HG02870 (cell line): ENCODE results near the gene CCDC127.

Source experiments
- ATAC-seq: cut with Tn5 transposase; IDR thresholded peaks from one replicate; pipeline ENCODE4 v1.9.1; 2021; ENCODE audit warnings: mild to moderate bottlenecking, moderate library complexity; ENCODE audit not compliant: unreplicated experiment

The CCDC127 gene

DNA sequence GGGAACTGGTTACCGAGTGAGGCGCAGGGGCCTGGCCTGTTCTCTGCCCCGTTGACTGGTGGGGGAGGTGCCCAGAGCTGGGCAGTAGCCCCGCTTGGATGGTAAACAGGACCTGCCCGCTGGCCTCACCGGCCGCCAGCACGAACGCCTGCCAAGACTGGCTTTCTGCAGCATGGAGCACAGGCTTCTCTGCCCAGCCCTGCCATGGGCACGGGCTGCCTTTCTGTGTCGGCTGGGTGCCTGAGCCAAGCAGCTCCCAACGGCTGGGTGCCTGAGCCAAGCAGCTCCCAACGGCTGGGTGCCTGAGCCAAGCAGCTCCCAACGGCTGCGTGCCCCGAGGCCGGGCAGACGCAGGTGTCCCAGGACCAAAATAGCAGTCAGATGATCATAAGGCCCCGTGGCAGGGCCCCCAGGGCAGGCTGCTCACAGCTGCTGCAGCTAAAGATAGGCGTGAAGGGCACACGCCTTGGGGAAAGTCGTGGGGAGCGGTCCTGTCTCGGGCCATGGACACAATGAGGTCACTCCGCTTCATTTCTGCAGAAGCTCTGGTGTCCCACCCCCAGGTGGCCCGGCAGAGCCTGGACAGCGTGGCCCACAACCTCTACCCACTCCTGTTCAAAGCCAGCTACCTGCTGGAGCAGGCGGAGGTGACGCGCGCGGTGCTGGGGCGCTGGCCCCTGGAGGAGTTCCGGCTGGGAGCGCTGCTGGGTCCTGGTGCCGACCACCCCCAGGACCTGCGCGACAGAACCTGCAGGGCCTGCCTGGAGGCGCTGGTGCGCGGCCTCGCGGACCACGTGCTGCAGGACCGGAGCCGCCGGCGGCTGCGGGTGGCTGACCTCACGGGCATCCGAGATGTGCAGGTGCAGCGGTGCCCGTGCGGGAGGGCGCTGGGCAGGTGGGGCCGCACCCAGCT lies 26.7 kb downstream of the CCDC127 start, which contains the start of gene LRRC14B:
LRRC14B (plus strand) TSS at position 460 of the 913 bp plus-strand sequence; CDS start at position 504, 44 bp downstream.
- ATAC-seq: no peak

DNA sequence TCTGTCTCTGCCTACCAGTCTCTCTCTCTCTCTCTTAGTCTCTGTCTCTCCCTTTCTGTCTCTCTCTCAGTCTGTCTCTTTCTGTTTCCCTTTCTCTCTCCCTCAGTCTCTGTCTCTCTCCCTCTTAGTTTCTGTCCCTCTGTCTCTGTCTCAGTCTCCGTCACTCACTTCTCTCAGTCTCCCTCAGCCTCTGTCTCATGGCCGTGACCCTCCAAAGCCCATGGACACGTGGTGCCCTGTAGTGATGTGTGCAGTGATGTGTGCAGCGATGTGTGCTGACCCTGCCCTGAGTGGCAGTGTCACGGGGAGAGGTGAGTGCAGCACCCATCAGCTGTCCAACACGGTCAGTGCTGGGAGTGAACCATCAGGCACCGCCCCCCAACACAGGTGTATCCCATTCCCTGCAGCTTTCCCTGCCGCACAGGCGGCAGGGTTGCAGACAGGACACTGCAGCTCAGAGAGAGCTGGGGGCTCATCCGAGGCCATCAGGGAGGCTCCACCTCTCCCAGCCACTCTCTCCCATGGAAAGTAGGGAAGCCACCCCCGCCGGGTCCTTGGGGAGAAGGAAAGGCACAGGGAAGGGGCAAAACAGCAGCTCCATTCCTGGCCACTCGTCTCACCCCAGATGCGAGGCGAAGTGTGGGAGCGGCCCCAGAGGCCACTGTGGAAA lies 27.5 kb downstream of the CCDC127 start:
- no peak for ATAC-seq

DNA sequence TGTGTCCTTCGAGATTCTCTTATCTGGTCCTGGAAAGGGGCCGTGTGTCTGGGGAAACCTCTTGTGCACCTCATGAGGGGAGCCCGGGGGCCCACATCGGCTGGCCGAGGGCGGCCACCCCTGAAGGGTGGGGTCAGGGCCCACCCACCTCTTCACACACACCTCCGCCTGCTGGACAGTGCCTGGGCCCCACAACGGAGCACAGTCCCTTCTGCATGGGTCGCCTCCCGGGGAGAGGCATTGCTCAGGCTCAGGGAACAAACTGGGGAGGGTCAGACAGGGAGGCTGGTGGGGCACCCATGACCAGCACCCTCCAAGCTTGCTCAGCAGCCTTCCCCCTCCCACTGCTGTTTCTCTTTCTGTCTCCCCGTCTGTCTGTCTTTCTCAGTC lies 28.0 kb downstream of the CCDC127 start:
- no peak for ATAC-seq

DNA sequence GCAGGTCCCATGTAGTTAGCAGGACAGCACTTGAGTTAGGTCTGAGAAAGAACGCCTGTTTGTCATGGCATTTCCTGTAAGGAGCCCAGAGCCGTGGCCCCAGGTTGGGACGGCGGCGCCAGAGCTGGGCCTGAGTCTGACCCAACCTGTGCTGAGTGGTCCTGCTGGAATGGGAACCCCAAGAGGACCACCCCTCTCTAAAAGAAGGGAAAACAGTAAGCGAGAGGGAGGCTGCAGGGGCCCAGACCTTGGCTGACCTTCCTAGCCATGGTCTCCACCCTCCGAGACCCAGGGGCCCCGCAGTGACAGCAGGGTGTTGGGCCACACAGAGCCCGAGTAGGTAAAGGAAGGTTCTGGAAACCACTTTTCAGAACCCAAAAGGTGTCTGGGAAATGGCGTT lies 28.5 kb downstream of the CCDC127 start:
- no peak for ATAC-seq

DNA sequence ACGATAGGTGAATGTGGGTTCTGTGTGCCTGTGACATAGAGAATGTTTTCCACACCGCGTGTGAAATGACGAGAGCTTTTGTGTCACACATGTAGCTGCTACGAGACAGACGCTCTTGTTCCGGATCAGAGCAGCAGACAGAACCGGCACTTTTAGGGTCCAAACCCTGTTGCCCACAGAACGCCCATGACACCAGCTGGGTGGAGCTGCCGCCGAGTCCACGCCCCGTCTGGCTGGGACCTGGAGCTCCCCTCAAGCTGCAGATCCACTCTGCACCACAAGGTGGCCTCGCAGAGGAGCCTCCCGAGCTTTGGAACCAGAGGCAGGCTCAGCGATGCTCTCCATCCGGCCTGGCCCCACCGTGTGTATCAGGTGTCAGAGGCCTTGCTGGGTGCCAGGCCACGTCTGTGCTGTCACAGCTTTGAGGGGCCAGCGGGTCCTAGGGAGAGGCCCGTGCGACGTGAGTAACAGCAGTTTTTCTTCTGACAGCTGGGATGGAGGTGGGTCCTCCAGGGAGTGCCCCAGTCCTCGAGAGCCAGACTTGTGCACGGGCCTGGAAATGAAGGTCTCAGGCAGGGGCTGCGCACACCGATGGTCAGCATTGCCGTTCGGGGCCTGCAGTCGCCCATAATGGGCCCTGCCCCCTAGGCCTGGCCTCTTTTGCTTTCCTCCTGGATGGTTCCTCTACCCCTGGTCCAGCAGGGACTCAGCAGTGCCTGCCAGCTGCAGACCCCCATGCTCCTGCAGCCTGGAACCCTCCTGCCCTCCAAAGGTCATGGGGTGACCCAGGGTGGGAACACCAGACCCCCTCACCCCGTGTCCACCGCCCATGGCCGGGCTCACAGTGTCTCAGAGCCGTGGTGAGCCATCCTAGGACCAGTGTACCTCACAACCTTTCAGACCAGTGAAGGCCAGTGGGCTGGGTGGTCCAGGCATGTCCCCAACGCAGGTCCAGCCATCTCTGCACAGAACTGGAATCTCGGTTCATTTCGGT lies 29.2 kb downstream of the CCDC127 start:
- peak; percentile 87 for ATAC-seq

DNA sequence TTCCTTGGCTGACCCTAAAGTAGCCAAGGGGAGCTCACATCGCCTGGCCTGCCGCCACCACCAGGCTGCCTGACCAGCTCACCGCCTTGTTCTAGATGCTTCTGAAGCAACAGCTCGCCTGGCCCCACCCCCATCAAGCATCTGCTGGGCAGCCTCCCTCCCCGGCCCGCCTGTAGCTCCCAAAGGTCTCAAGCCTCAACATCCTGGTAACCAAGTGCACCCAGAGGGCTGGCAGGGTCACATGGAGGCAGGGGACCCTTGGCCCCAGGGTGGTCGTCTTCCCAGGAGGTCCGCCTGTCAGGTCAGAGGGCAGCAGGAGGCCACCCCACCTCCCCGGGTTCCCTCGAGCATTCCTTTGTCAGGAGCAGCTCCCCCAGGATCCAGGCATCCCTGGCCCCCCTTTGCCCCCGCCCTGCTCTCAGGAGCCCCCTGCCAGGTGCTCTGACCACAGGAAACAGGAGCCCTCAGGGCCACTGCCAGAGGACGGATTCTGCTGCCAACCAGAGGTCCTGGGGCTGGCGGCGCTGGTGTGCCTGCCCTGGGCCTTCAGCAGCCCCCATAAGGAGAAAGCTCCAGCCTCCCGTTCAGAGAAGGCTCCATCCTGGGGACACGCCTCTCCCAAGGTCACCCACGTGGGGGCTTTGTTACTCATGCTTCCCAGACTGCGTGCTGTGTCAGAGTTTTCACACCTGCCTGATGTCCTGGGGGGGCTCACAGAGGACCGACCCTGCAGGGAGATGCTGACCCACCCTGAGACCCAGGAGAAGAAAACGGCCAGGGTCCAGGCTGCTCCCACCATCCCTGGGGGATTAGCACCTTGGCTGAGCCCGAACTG lies 30.1 kb downstream of the CCDC127 start:
- no peak for ATAC-seq

DNA sequence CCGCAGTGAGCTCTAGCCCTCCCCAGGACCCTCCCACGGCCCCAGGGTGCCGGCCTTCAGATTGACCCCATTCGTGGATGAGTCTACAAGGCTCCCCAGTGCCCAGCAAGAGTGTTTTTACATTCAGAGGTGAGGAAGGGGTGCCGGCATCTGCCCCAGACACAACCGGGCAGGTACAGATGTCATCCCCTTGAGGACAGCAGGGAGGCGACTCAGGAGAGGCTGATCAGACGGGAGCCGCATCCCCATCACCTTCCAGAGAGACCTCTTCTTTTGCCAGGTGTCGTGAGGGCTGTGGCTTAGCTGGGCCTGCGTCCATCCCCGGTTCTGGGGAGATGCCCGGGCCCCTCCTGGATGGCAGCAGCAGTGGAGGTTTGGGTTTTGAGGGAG lies 30.9 kb downstream of the CCDC127 start:
- no peak for ATAC-seq

DNA sequence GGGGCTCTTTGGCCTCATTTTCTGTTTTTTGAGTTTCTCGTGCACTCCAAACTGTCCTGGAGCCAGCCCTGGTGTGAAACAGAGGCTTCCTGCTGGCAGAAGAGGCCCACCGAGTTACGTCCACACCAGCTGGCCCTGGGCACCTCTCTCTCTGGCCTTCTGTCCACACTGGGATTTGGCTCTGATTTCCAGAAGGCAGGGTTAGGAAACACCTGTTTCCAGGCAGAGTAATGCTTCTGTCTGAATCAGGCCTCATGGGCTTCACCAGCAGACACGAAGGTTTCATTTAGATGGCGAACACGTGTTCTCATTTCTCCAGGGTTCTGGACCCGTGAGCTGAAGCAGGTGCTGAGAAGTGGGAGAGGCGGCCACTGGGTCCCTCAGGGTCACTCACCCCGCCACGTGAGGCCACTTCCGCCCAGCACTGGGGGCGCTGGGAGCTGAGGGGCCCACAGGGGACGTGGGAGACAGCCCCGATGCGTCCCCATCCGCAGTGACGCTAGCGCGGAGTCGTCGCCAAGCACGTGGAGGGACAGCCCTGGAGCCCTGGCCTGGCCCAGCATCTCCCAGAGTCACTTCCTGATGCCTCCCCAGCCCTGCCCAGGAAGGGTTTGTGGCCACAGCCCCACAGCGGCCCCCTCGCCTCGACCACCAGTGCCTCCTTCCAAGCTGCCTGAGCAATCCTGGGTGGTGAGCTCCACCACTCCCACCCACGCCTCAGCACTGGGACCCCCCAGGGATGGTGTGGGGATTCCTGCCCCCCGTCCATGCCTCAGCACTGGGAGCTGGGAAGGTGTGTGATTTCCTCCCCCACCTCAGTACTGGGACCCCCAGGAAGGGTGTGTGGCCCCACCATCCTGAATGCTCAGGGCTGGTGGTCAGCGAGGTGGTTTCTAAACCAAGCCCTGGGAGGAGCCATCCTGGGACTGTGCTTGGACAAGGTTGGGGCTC lies 31.6 kb downstream of the CCDC127 start:
- no peak for ATAC-seq

DNA sequence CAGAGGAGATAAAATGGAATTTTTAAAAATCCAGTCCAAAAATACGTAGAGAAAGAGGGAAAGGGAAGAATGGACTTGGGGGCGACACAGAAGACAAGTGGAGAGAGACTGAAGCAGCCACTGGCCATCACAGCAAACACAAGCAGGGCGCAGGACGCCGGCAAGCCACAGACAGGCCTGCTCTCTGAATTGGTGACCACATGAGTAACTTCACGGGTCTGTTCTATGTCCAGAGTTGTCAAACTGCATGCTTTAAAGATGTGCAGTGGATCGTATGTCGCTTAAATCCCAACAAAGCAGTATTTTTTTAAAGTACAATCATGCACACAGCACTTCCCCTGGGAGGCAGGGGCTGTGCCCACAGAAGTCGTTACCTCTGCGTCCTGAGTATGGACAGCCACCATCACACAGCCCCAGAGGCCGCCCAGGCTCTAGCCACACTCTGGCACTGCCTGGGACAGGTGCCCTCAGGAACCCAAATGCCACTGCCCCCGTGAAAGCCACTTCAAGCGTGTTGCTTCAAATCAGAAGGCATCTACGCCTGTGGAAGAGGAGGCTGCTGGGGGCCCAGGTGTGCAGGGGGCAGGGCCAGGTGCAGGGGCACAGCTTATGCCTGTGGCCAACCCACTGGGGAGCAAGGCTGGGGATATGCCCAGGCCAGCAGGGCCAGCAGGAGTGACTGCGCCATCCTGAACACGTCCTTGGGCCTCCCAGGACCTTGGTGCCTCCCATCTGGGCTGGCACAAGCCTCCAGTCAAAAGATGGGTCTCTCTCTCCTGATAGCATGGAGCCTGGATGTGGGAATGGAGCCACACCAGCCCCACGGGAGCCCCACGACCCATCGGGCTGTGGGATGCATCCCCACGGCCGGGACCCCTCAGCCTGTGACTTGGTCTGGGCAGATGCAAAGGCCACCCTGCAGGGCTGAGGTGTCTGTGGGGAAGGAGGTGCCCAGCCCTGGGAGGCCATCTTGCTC lies 32.6 kb downstream of the CCDC127 start:
- no peak for ATAC-seq

DNA sequence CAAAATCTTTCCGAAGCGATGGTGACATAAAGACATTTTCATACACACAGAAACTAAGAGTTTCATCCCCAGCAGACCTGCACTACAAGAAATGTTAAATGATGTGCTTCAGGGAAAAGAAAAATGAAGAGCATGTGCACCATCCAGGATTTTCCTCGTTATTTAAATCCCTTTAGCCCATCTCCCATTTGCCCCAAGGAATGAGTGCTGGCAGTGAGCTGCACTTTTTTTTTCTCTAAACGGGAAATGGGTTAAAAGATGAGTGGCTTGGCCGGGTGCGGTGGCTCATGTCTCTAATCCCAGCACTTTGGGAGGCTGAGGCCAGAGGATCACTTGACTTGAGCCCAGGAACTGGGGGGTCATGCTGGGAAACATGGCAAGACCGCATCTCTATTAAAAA lies 33.5 kb downstream of the CCDC127 start:
- ATAC-seq: no peak

DNA sequence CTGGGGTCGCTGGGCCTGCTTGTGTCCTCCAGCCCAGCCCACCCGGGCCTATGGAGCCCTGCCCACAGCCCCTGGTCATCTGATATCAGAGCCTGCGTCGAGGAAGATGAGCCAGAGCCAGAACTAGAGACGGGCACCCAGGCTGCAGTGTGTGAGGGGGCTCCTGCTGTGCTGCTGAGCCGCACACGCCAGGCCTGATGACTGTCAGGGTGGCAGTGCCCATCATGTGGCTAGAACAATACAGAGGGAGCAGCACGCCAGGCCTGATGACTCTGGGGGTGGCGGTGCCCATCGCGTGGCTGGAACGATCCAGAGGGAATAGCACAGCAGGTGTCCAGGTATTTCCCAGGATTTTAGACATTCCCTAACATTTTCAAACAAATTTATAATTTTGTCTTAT lies 35.8 kb downstream of the CCDC127 start:
- no peak for ATAC-seq

DNA sequence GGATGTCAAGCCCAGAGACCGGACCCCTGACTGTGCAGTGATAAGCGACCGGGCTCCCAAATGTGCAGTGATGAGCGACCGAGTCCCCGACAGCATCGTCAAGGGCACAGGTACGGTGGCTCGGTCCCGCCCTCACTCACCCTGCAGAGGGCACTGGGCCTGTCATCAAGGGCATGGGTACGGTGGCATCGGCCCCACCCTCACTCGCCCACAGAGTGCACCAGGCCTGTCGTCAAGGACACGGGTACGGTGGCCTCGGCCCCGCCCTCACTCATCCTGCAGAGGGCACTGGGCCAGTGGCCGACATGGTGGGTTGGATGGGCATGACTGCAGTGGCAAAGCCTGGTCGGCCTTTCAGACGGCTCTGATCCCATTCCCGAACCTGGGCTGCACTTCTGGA lies 36.4 kb downstream of the CCDC127 start:
- no peak for ATAC-seq

DNA sequence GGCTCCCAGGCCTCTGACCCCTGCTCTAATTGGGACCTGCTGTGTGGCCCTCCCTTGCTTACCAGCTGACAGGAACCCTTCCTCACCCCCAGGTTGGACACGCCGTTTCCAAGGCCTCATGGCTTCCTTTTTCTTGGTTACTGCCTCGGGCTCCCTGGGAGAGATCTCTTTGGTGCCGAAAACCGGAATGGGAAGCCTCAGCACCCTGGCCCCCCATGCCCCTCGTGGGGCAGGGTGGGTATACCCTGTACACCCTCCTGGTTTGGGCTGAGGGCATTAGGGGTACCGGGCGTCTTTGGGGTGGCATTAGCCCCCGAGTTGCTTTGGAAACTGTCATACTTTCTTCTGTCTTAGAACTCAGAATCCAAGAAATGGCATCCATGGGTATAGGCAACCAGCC lies 36.8 kb downstream of the CCDC127 start:
- ATAC-seq: no peak

DNA sequence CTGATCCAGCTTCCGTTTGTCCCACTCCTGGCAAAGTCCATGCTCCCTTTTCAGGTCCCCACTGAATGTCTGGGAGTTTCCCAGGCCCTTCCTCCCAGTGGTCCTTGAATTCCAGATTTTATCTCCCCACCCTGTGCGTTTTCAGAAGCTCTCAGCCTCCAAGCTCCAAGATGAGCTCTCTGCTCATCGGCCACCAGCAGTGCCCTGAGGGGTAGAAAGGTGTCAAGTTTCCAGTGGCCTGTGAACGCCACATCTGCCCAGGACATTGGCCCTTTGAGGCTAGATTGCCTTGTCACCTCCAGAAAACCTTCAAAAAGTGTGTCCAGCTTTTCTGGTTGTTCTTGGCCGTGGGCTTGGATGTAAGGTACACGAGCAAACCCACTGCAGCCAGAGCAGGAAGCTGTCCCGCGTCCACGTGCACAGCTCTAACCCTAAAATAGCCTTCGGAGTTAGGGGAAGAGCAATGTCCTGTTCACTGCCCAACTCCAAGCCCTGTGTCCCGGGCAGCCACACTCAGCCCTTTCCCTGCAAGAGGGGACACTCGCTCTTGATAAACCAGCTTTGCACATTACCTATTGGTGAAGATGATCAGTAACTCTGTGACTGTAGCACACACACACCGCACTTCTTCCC lies 37.6 kb downstream of the CCDC127 start:
- ATAC-seq: no peak

DNA sequence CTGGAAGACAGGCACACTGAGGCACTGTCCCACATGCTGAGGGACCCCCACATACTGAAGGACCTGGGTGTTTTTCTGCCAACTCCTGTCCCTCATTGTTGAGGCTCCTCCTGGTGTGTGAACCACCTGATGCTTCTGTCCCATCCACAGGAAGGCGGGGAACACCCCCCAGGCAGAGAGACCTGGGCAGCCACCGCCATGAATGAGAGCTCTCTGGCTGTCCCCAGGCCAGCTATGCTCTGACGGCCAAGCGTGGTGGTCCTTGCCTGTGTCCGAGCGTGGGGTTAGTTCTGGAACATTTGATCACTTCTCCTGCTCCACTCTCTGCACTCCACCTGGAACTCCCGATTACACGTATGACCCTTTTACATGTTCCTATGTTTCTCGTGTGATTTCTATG lies 38.6 kb downstream of the CCDC127 start:
- no peak for ATAC-seq

DNA sequence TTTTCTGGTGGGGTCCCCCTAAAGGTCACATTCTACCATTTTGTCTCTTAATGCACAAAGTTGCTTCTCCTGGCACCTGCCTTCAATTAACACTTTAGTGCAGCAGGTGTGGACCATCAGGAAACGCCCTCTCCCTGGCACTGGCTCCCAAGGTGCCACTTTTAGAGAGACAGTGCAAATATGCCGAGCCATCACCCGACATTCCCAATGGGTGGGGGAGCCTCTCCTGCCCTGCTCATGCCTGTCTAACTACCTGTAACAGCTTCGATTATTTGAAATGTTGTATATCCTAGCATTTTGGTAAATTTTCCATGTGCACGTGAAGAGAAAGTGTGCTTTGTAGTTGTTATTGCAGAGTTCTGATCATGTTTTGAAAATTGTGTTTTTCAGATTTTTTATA lies 39.8 kb downstream of the CCDC127 start:
- no peak for ATAC-seq

DNA sequence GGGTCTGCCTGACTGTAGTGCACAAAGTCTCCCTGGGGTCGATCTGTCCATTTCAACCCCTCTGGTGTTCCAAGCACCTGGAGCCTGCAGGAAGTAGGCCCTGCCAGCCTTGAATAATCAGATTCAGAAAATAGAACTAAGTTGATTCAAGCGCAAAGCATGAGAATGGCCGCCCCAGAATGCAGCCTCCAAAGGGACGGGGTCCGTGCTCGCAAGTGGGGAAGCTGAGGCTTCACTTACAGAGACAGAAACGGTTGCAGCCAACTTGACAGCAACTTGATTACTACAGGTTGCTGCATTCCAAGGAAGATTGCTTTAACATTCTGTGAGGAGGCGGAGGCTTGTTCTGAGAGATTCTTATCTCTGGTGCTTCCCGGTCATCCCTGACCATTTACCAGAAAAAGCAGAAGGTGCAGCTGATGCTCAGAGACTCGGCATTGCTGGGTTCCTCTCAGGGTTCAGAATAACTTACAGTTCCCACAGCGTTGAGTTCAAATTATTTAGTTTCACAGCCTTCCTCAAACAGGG lies 41.6 kb downstream of the CCDC127 start:
- ATAC-seq: no peak
